Right cardiac atrium (tissue), 5 donors: ENCODE results near the gene CELSR2. TPM values are rescaled to one million over a fixed set of nuclear protein-coding genes. Genes with fewer than 3 reads are reported as not detected.

Experiments
- ATAC-seq, 2 donors: fragments of 200-7000 bp; cut with Tn5 transposase; one replicate each; pipeline versions ENCODE4 v1.8.0 to v1.9.1; 2020; ENCODE audit warnings: moderate library complexity in 2 of 2, mild to moderate bottlenecking in 1 of 2
- DNase-seq, 3 donors: peaks; one replicate each; pipeline ENCODE4 v3.0.0-alpha.2; 2020
- H3K27ac ChIP-seq: one replicate; pipeline ENCODE4 v1.5.1; 2013; ENCODE audit warnings: mild to moderate bottlenecking, low read length, control low read depth, moderate library complexity
- H3K27me3 ChIP-seq: one replicate; pipeline ENCODE4 v1.6.1; 2013; ENCODE audit not compliant: control insufficient read depth, insufficient read depth
- H3K4me1 ChIP-seq: one replicate; pipeline ENCODE4 v1.6.1; 2013; ENCODE audit warnings: low read length; ENCODE audit not compliant: control insufficient read depth, insufficient read depth
- H3K4me3 ChIP-seq: one replicate; pipeline ENCODE4 v1.5.1; 2013; ENCODE audit warnings: low read length, control low read depth
- H3K9me3 ChIP-seq: one replicate; pipeline ENCODE4 v1.6.1; 2013; ENCODE audit warnings: low read length; ENCODE audit not compliant: control insufficient read depth
- WGBS: extraction: QIAGEN DNeasy Blood & Tissue Kit; methylation state at CpG from one replicate; pipeline ENCODE4 v1.1.7; 2013; 5-methylcytosine and 5-hydroxymethylcytosine counted together
- intact Hi-C, 4 donors: fragments of 100-400 bp; cut with DNase I; formaldehyde crosslinking; loops; one replicate each; pipeline versions ENCODE4 v1.11.0 to v1.14.0; 2022 to 2023
- polyA plus RNA-seq: library from polyadenylated mRNA; stranded (reverse); fragments of 200-250 nt; gene quantifications from one replicate; pipeline ENCODE4 v1.2.3, GENCODE V29; 2013
- total RNA-seq, 4 donors: library from RNA; stranded (reverse); fragmentation: NEBNext Ultra II Directional; extraction: Animal tissue kit (Norgen Biotek cat#: 25700); gene quantifications; one replicate each; pipeline ENCODE4 v1.2.1, GENCODE V29; 2021
- donor health status: healthy with polysubstance abuse.
- donor health status: DM: no; HTN: yes; CAD: no.
- donor health status: DM: no; HTN: no; CAD: no.
- donor health status: DM: no; HTN: yes; CAD: no; lungs with severe emphysema.
- donor health status: DM: yes; HTN: yes; CAD: no.

CELSR2 gene
- total and polyA plus RNA-seq, 5 donors: 16.0 to 33.2 (median 27.0) TPM

GRCh38 chr1:109267743-109268300 lies 18.5 kb downstream of the CELSR2 start:
- WGBS: 87% methylated on average over 17 of the region's 17 CpGs
- no peak overlapping the region for H3K4me3 ChIP-seq
- no peaks in the 10 kb centered on the region for H3K4me1 ChIP-seq
- H3K9me3 ChIP-seq: no peaks in the 10 kb centered on the region
- intact Hi-C loops: no loop called here
- peak in 1 of 3 donors; percentile 34 for DNase-seq
- no peak for ATAC-seq
- H3K27me3 ChIP-seq: no peaks in the 10 kb centered on the region
- no peak overlapping the region for H3K27ac ChIP-seq

GRCh38 chr1:109268431-109269211 lies 19.3 kb downstream of the CELSR2 start:
- intact Hi-C loops: no loop called here
- DNase-seq: peak in 1 of 3 donors; percentile 31
- no peak overlapping the region for H3K27ac ChIP-seq

GRCh38 chr1:109269212-109269980 lies 20.1 kb downstream of the CELSR2 start:
- no peak for ATAC-seq
- H3K4me1 ChIP-seq: no peaks in the 10 kb centered on the region
- H3K4me3 ChIP-seq: no peak overlapping the region
- DNase-seq: no peak
- H3K9me3 ChIP-seq: no peaks in the 10 kb centered on the region
- H3K27me3 ChIP-seq: no peaks in the 10 kb centered on the region
- intact Hi-C loops: no loop called here
- WGBS: 89% methylated on average over 33 of the region's 33 CpGs
- no peak overlapping the region for H3K27ac ChIP-seq

More at GRCh38 chr1:109268431-109269211, 19.3 kb downstream of the CELSR2 start:
- Histone ChIP-seq H3K4me3 (no peak overlapping the region), H3K4me1 (no peaks in the 10 kb centered on the region), H3K9me3 (no peaks in the 10 kb centered on the region), H3K27me3 (no peaks in the 10 kb centered on the region)
- 91% methylated on average over 29 of the region's 29 CpGs for WGBS
- ATAC-seq: no peak

GRCh38 chr1:109269981-109270622 lies 20.8 kb downstream of the CELSR2 start:
- Histone ChIP-seq H3K27ac (no peak overlapping the region), H3K27me3 (no peaks in the 10 kb centered on the region), H3K9me3 (no peaks in the 10 kb centered on the region), H3K4me1 (no peaks in the 10 kb centered on the region), H3K4me3 (no peak overlapping the region)
- ATAC-seq (no peak), DNase-seq (no peak)
- intact Hi-C loops: no loop called here
- 91% methylated on average over 17 of the region's 17 CpGs for WGBS

GRCh38 chr1:109270623-109271317 lies 21.4 kb downstream of the CELSR2 start:
- intact Hi-C loops: no loop called here
- Histone ChIP-seq H3K9me3 (no peaks in the 10 kb centered on the region), H3K4me1 (peaks cover 2% of the 10 kb centered on the region), H3K27ac (no peak overlapping the region), H3K27me3 (no peaks in the 10 kb centered on the region), H3K4me3 (no peak overlapping the region)
- 89% methylated on average over 20 of the region's 20 CpGs for WGBS
- no peak for DNase-seq
- ATAC-seq: no peak

GRCh38 chr1:109271458-109271857 lies 22.1 kb downstream of the CELSR2 start:
- Histone ChIP-seq H3K4me1 (peaks cover 3% of the 10 kb centered on the region), H3K27ac (no peak overlapping the region), H3K9me3 (no peaks in the 10 kb centered on the region), H3K4me3 (no peak overlapping the region), H3K27me3 (no peaks in the 10 kb centered on the region)
- DNase-seq (no peak), ATAC-seq (no peak)
- intact Hi-C loops: no loop called here
- WGBS: 91% methylated on average over 6 of the region's 6 CpGs

GRCh38 chr1:109272021-109272799 lies 22.9 kb downstream of the CELSR2 start:
- DNase-seq (peak in 1 of 3 donors; percentile 22), ATAC-seq (no peak)
- no peak overlapping the region for H3K4me3 ChIP-seq
- no peaks in the 10 kb centered on the region for H3K9me3 ChIP-seq
- peaks cover 3% of the 10 kb centered on the region for H3K4me1 ChIP-seq
- WGBS: 78% methylated on average over 13 of the region's 13 CpGs
- H3K27ac ChIP-seq: no peak overlapping the region
- no peaks in the 10 kb centered on the region for H3K27me3 ChIP-seq
- intact Hi-C loops: no loop called here

- 89% methylated on average over 16 of the region's 16 CpGs for WGBS
- Histone ChIP-seq H3K4me3 (no peak overlapping the region), H3K27me3 (no peaks in the 10 kb centered on the region), H3K27ac (no peak overlapping the region), H3K9me3 (no peaks in the 10 kb centered on the region), H3K4me1 (peaks cover 5% of the 10 kb centered on the region)
- intact Hi-C loops: no loop called here
- ATAC-seq (no peak), DNase-seq (peak in 1 of 3 donors; percentile 8)
These were observed 23.6 kb downstream of the CELSR2 start for GRCh38 chr1:109272831-109273547.

- no peaks in the 10 kb centered on the region for H3K9me3 ChIP-seq
- no peaks in the 10 kb centered on the region for H3K27me3 ChIP-seq
- H3K27ac ChIP-seq: no peak overlapping the region
- DNase-seq: no peak
- 83% methylated on average over 30 of the region's 30 CpGs for WGBS
- ATAC-seq: no peak
- H3K4me3 ChIP-seq: no peak overlapping the region
- H3K4me1 ChIP-seq: peaks cover 5% of the 10 kb centered on the region
- intact Hi-C loops: no loop called here
These were observed 24.4 kb downstream of the CELSR2 start for GRCh38 chr1:109273570-109274288.
